A673 (cell line): ENCODE data around the gene FAM170B.

ENCODE experiments used
- CTCF ChIP-seq: fragments of 300-800, 200-600 bp; sonication (generic); conservative IDR thresholded peaks from 2 replicates; pipeline ENCODE4 v1.5.1; 2017; ENCODE audit warnings: low read depth, mild to moderate bottlenecking, antibody characterized with exemption, low read length, moderate library complexity, mixed read lengths
- EZH2 ChIP-seq: fragments of 200-600 bp; sonication (generic); IDR thresholded peaks from 2 replicates; pipeline ENCODE4 v1.6.1; 2017; ENCODE audit warnings: borderline replicate concordance, low read depth, mild to moderate bottlenecking, mixed read lengths, antibody characterized with exemption, low read length; ENCODE audit not compliant: poor library complexity, severe bottlenecking

- no peak for TF ChIP-seq CTCF
- TF ChIP-seq EZH2, result no peak
These were observed 25.9 kb downstream of the FAM170B start for GRCh38 chr10:49107887-49108267.
